Fibroblast of skin of left quadriceps (primary cell): ENCODE measurements around the gene LYZL6.
"Not testable (repeated sequence)": the region's sequence is repeated elsewhere in the genome, so short reads cannot be mapped to it uniquely, and the experiment has no call there.

Experiments used
- DNase-seq, 2 experiments: peaks; one replicate each; pipeline ENCODE4 v3.0.0-alpha.2; 2013; ENCODE audit warnings: low read depth in 2 of 2

The LYZL6 gene

DNA sequence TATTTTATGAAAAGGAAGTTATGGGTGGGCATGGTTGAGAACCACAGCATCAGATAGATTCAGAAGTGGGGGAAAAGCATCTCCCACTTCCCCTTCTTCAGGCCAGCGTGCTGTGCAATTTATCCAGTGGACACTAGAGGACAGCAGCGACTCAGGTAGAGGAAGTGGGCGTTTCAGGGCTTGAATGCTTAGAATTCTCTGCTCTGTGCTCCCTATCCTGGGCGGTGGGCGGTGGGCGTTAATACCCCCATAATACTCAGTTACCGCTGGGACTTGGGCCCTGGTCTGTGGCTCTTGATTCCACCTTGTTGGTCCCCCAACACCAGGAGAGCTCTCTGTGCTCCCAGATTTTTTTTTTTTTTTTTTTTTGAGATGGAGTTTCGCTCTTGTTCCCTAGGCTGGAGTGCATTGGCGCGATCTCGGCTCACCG lies 3.7 kb upstream of the LYZL6 start:
- DNase-seq, result no peak

- DNase-seq, result no peak
Observed at GRCh38 chr17:35944151-35944550, 638 bp upstream of the LYZL6 start.

DNA sequence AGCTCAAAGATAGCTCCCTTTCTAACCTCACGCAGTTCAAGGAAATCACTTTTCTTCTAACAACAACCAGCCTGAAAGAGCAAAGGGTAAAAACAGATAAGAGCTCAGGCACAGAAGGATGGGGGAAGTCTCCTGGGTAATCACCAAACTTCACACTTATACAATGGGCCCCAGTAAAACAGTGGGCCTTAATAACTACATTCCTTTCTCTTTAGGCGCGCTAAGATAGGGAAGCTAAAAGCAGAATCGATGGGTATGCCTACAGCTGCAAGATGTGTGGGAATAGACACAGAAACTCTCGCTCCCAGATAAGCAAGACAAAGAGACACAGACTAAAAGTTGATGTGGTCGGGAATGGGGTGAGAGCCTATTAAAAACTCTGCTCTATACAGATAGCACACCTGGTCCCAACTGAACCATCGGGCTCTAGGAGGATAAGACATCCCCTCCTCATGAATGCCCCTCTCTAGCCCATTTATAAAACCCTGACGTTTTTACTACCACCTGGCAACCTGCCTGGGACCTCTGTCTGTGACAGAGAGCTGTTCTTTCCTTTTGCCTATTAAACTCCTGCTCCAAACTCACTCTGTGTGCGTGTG lies 826 bp downstream of the LYZL6 start:
- DNase-seq, result no peak

- DNase-seq, result not testable (repeated sequence)
Observed at GRCh38 chr17:35938492-35938891, 5.0 kb downstream of the LYZL6 start.

DNA sequence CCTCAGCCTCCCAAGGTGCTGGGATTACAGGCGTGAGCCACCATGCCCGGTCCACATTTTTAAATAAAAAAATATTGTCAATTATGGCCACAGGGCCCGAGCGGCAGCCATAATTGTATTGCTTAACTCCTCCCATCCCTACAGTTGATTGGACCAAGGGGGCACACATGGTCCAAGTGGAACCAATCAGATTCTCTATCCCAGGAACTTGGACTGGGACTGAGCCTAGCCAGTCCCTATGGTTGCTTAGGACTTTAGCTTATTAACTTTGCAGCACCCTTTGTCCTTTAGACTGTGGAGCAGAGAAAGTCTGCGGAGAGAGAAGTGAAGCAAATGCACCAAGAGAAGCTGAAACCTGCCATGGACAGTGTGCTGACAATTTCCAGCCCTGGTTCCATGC lies 7.5 kb downstream of the LYZL6 start:
- DNase-seq, result no peak

DNA sequence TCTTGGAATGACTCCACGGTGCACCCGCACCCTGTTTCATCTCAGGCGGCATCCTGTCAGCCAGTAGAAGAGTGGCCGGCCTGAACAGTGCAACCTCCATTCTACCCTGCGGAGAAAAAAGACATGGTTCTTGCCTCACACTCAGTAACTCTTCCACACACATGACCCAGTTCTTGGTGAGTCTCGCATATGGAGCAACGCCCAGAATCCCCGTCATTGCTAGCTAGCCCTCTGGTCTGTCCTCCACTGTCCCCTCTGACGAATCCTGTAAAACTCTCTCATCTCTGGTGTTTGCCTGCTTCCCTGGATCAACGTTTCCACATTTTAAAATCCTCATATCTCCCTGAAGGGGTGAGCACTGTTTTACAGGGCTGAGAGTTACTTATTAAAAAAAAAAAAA lies 8.8 kb downstream of the LYZL6 start:
- DNase-seq, result no peak

GRCh38 chr17:35932586-35932985 lies 10.9 kb downstream of the LYZL6 start:
- DNase-seq, result no peak

- DNase-seq, result no peak
Observed at GRCh38 chr17:35931794-35932425, 11.6 kb downstream of the LYZL6 start.

DNA sequence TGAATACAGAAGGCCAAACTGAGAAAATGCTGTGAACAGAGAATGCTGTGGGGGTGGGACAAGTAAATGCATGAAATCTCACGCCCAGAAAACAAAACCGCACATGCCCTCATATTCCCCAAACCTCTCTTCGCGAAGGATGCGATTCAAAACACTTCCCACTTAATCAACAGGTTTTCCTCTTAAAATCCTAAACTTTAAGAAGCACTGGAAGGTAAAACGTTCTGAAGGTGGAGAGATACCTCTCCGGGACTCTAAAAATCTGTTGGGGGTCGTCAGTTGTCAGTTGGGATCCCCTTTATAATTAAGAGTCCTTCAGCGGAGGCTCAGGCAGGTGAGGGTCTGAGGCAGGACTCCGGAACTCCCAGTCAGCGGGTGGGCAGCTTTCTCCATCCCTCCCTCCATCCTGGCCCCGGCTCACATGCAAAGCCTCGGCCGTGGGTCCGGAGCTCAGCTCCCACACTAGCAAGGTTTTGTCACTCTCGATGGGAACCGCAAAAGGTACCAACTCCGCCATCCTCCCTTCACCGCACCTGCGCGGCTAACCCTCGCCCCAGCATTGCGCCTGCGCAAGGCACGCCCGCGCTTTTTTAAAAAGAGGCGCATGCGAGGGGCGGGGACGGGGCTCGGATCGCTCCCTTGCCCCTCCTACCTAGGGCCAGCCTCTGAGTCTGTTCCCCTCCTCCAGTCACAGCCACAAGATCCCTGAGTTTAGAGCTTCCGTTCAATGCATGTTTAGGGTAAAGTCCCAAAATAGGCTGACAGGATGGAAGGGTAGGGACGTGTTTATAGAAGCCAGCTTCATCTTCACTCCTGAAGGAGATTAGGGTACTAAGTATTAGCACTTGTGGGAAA lies 13.1 kb downstream of the LYZL6 start, which contains the start of gene RDM1:
TSS of gene RDM1 (minus strand) at position 563 of the 855 bp plus-strand sequence. CDS start at position 517, 46 bp downstream.
- DNase-seq, result peak; percentile 15 to 21

DNA sequence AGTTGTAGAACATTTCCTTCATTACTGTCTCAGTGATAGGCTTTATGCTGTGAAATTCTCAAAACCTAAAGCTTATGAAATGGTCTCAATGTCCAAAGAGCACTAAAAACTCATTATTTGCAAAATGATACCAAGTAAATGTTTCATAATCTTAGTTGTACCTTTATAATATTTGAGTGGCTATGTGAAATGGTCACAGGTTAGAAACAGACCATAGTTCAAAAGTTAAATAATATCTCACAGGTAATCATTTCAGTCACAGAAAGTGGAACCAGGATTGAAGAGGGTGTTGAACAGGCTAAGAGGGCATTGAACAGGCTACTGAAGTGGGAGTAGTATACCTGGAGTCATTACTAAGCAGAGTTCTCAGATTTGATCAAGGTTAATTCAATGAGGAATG lies 15.8 kb downstream of the LYZL6 start:
- DNase-seq, result no peak

DNA sequence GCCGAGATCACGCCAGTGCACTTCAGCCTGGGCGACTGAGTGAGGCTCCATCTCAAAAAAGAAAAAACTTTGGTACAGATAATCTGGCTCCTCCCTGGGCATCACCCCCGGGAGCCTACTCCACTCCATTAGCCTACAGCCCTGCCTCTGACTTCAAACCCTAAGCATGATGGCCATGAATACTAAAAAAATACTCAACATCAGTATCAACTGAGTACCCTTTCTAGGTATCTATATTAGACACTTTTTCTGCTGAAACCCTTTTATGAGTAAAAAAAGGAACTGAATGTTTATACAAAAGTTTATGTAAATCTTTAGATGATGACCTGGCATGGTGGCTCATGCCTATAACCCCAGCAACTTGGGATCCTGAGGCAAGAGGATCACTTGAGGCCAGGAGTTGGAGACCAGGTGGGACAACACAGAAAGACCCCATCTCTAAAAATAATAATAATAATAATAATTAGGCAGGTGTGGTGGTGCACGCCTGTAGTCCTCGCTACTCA lies 19.9 kb downstream of the LYZL6 start:
- no peak for DNase-seq

DNA sequence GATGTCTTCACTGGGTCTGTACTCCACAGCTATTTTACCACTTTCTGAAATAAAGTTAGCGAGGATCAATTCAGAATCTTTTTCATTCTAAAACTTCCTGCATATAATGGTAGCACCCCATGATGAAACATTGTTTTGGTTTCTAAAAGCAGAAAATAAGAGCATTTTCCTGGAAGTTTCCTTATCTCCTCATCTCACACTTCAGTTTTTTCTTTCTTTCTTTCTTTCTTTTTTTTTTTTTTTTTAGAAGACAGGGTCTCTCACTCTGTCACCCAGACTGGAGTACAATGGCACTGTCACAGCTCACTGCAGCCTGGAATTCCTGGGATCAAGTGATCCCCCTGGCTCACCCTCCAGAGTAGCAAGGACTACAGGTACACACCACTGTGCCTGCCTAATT lies 23.3 kb downstream of the LYZL6 start:
- DNase-seq, result no peak

- no peak for DNase-seq
Observed at GRCh38 chr17:35918665-35919064, 24.8 kb downstream of the LYZL6 start.

GRCh38 chr17:35917519-35918213 lies 25.8 kb downstream of the LYZL6 start:
- DNase-seq, result no peak

DNA sequence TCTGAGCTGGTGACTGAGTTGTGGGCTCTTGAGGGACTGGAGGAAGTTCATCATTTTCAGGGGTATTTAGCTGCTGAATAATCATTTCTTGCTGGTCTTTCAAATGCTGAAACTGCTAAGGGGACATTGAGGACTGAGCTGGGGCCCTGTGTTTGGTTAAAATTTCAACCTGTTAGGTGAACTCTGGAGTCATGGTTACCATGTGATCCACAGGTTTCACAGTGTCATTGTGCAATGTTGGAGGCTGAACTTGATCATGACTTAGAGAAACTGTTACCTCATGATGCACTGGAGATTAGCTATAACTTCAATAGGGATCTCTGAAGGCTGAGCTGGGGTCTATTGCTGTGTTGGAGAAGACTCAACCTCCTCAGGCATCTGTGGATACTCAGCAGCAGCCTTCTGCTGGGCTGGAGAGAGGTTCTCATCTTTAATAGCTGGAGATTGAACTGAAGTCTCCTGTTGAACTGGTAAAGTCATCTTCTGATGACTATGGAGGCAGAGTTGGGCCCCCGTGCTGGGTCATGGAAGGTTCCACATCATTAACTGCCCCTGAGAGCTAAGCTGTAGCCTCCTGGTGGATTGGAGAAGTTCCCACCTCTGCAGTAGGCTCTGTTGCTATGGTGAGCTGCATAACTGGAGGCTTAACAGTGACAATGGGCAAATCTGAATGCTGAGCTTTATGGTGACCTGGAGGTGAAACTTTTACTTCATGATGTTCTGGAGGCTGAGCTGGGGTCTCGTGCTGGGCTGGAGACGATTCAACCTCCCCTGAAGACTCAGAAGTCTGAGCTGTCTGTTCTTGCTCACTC lies 28.2 kb downstream of the LYZL6 start:
- DNase-seq, result no peak

- no peak for DNase-seq
Observed at GRCh38 chr17:35914354-35914753, 29.2 kb downstream of the LYZL6 start.

DNA sequence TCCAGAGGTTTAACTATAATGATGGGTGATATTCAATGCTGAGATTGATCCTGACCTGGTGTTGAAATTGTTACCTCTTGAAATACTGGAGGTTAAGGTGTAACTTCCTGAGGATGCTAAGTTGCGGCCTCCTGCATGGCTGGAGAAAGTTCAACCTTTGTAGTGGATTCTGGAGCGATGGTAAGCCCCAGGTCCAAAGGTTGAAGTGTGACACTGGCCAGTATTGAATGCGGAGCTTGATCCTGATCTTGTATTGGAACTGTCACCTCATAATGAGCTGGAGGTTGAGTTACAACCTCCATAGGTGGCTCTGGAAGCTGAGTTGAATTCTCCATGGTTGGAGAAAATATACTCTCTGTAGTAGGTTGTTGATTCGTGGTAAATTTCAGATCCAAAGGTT lies 29.9 kb downstream of the LYZL6 start:
- DNase-seq, result no peak

- no peak for DNase-seq
Observed at GRCh38 chr17:35912942-35913341, 30.6 kb downstream of the LYZL6 start.

- DNase-seq, result no peak
Observed at GRCh38 chr17:35912339-35912912, 31.1 kb downstream of the LYZL6 start.

DNA sequence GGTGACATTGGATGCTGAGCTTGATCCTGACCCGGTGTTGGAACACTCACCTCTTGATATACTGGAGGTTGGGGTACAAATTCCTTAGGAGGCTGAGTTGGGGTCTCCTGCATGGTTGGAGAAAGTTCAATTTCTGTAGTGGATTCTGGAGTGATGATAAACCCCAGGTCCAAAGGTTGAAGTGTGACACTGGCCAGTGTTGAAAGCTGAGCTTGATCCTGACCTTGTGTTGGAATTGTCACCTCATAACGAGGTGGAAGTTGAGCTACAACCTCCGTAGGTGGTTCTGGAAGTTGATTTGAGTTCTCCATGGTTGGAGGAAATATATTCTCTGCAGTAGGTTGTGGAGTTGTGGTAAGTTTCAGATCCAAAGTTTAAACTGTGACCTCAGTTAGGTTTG lies 34.1 kb downstream of the LYZL6 start:
- no peak for DNase-seq

- no peak for DNase-seq
Observed at GRCh38 chr17:35907691-35908090, 35.8 kb downstream of the LYZL6 start.
